Subcutaneous adipose tissue (tissue), 4 donors: ENCODE data around the gene ABCA7. TPM values are rescaled to one million over a fixed set of nuclear protein-coding genes. Genes with fewer than 3 reads are reported as not detected.

ENCODE experiments used
- CTCF ChIP-seq: fragments of 450-650 bp; IDR thresholded peaks from one replicate; pipeline ENCODE4 v1.5.1; 2016; ENCODE audit warnings: low read depth, mild to moderate bottlenecking, control low read depth, antibody characterized with exemption, moderate library complexity
- total RNA-seq, 4 donors: library from RNA; depleted of rRNA; stranded (reverse); fragments of >200 nt; gene quantifications; one replicate each; pipeline ENCODE4 v1.1.0, GENCODE V29; 2016

Gene ABCA7
- total RNA-seq, 4 donors from 2014 or later: 3.4 to 35.2 (median 12.2) TPM

- no peak for TF ChIP-seq CTCF
Measured at GRCh38 chr19:1102407-1103131, 62.7 kb downstream of the ABCA7 start.

GRCh38 chr19:1103132-1103707 is 63.3 kb downstream of the ABCA7 start:
- no peak for TF ChIP-seq CTCF

- no peak for TF ChIP-seq CTCF
Measured at GRCh38 chr19:1103708-1104310, 63.9 kb downstream of the ABCA7 start, which contains the start of gene GPX4. Gene GPX4, plus strand, starts transcription at chr19:1103994. Its CDS starts 50 bp downstream, at chr19:1104044.

GRCh38 chr19:1104311-1105007 is 64.6 kb downstream of the ABCA7 start:
- no peak for TF ChIP-seq CTCF

GRCh38 chr19:1105008-1105872 is 65.3 kb downstream of the ABCA7 start:
- no peak for TF ChIP-seq CTCF

- no peak for TF ChIP-seq CTCF
Measured at GRCh38 chr19:1105873-1106840, 66.2 kb downstream of the ABCA7 start.
